Effector CD4-positive, alpha-beta T cell (primary cell): ENCODE data around the gene TRMT11.
"Not testable (repeated sequence)": the region's sequence is repeated elsewhere in the genome, so short reads cannot be mapped to it uniquely, and the experiment has no call there.

ENCODE experiments used
- DNase-seq: peaks from one replicate; pipeline ENCODE4 v3.0.0-alpha.2; 2020
- total RNA-seq: gene quantifications from one replicate; lab custom pipeline; 2026; lab: John Stamatoyannopoulos, UW

Gene TRMT11
- total RNA-seq: 22.9 reads per million, percentile 50 among the genes with 10 or more reads in this experiment

- peak; percentile 70 for DNase-seq
These were observed at the start of gene TRMT11 for GRCh38 chr6:125986301-125987025. TSS of gene TRMT11 (plus strand) at chr6:125986540. CDS start at chr6:125986551, 11 bp downstream.

- no peak for DNase-seq
These were observed 47.3 kb upstream of the TRMT11 start for GRCh38 chr6:125939026-125939425.

- no peak for DNase-seq
These were observed 46.5 kb upstream of the TRMT11 start for GRCh38 chr6:125939791-125940190.

GRCh38 chr6:125940247-125941041 is 45.9 kb upstream of the TRMT11 start:
- DNase-seq: no peak

- DNase-seq: no peak
These were observed 43.4 kb upstream of the TRMT11 start for GRCh38 chr6:125942672-125943527.

GRCh38 chr6:125943528-125944433 is 42.6 kb upstream of the TRMT11 start:
- no peak for DNase-seq

GRCh38 chr6:125944434-125944816 is 41.9 kb upstream of the TRMT11 start:
- no peak for DNase-seq

- DNase-seq: no peak
These were observed 41.4 kb upstream of the TRMT11 start for GRCh38 chr6:125944896-125945295.

GRCh38 chr6:125945378-125946141 is 40.8 kb upstream of the TRMT11 start:
- DNase-seq: no peak

- DNase-seq: no peak
These were observed 38.7 kb upstream of the TRMT11 start for GRCh38 chr6:125947615-125948014.

GRCh38 chr6:125948455-125948854 is 37.9 kb upstream of the TRMT11 start:
- DNase-seq: no peak

- no peak for DNase-seq
These were observed 37.3 kb upstream of the TRMT11 start for GRCh38 chr6:125949069-125949468.

- no peak for DNase-seq
These were observed 36.0 kb upstream of the TRMT11 start for GRCh38 chr6:125950293-125950692.

GRCh38 chr6:125950716-125951115 is 35.6 kb upstream of the TRMT11 start:
- DNase-seq: not testable (repeated sequence)

- DNase-seq: no peak
These were observed 35.0 kb upstream of the TRMT11 start for GRCh38 chr6:125951323-125951722.

- no peak for DNase-seq
These were observed 33.4 kb upstream of the TRMT11 start for GRCh38 chr6:125952764-125953501.

GRCh38 chr6:125953502-125953875 is 32.9 kb upstream of the TRMT11 start:
- no peak for DNase-seq

- DNase-seq: no peak
These were observed 31.5 kb upstream of the TRMT11 start for GRCh38 chr6:125954735-125955339.

- no peak for DNase-seq
These were observed 30.4 kb upstream of the TRMT11 start for GRCh38 chr6:125955973-125956372.
